SK-MEL-5 (cell line): ENCODE data around the gene VPS13C. TPM values are rescaled to one million over a fixed set of nuclear protein-coding genes. Genes with fewer than 3 reads are reported as not detected.

Experiments
- DNase-seq: peaks from one replicate; pipeline ENCODE4 v3.0.0-alpha.2; 2016; ENCODE audit warnings: low read depth, low spot score
- in situ Hi-C: cut with HindIII; loops from 2 replicates; pipeline ENCODE4 v1.10.0; 2016; ENCODE audit warnings: low sequenced_read_pairs, high pct_unique_total_duplicates, low pct_unique_long_range_greater_than_20kb
- total RNA-seq: library from RNA; depleted of rRNA; stranded (reverse); fragments of >200 nt; shearing (Covaris generic); gene quantifications from 2 replicates; pipeline ENCODE4 v1.2.3, GENCODE V29; 2014

The VPS13C gene
- total RNA-seq, 1 experiment from 2014 or later: 31.5 TPM

DNA sequence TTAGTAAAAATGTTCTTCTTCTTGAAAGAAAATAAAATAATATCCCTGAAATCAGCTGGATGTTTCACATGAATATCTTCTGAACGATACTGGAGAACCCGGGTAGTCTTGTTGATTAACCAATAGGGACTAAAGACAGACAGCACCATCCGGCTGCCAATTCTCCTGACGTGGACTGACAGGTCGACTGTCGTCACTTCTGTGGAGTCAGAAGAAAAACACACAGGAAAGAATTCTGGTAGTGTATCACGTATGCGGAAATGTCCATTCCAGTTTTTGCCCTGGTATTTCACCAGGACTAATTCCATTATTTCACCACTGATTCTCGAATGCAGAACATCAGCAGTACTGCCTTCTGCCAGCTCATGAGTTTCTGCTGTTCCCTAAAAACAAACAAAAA lies 144.6 kb downstream of the VPS13C start:
- in situ Hi-C loops: no loop called here
- no peak for DNase-seq

DNA sequence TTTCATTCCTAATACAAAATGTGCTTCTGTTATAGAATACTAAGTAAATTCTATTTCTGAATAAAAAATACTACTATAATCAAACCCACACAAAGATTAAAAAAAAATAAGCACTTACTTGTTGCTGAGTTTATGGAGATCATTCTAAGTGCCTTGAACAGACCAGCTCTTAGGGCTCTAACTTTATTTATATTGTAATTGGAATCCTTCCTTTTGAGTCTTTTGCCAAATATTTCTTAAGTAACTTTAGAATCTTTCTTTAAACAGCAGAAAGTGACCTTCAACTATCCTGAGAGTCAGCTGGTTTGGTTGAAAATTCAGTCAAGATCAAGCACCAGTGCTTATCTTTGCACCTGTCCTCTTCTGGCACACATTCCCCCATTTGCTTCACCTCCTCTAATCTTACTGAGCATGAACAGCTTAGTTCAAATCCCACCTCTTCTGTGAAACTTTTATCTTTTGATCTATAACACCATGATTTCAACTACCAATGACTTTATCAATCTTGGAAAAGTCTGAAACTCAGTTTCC lies 149.3 kb downstream of the VPS13C start:
- in situ Hi-C loops: no loop called here

DNA sequence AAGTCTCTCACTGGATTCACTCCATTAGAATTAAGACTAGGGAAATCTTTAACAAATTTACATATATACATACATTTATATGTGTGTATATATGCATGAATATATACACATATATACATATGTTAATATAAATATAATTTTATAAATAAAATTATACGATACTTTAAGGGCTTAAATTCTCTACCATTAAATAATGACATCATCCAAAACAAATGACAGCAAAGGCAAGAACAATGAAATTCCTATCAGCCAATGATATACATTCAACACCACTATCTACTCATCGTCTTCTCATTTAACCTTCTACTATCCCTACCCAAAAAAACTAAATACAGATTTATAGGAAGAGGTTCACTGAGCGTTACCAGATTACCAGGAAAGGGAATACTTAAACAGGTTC lies 152.0 kb downstream of the VPS13C start:
- in situ Hi-C loops: no loop called here

More for the DNA sequence above, 149.3 kb downstream of the VPS13C start:
- DNase-seq: no peak

DNA sequence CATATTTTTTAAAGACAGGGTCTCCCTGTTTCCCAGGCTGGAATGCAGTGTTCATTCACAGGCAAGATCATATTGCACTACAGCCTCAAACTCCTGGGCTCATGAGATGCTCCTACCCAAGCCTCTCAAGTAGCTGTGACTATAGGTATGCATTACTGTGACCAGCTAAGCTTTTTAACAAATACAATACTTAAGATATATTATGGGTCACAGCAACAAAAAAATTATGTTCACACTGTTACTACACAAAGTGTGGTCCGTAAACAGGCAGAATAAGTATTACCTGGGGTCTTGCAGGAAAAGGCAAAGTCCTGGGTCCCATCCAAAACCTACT lies 152.5 kb downstream of the VPS13C start:
- in situ Hi-C loops: no loop called here

More for the DNA sequence above, 152.0 kb downstream of the VPS13C start:
- DNase-seq: no peak

DNA sequence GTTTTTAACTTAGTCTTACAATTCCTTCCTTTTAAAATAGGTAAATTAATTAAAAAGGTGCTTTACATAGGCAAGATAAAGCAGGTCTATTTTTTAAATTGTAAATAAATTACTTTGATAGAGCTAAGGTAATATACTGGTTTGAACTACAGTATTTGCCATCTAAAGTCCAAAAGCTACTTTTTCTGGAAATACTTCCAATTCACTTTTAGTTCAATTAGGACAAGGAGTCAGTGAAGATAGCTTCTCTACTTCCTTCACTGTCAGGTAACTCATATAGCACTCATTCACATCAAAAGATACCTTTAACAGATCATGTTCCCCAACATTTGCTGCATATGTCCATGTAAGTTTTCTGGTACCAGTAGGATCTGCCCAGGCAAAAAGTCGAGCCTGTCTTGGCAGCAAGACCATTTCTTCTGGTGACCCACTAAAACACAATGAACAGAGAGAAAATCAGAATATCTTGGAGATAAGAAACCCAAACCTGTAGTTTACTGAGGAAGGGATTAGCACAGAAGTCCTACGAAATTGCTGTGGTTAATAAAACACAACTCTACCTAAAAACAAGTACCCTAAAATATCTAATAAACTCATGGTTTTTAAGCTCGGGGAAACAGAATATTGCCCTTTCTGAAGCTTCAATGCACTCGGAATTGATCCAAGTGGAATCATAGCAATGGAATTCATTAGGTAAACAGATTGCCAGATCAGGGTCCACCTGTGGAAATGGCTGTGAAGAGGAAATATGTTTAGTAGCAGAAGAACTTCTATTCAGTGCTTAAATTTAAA lies 153.1 kb downstream of the VPS13C start:
- no peak for DNase-seq
- in situ Hi-C loops: no loop called here

More for the DNA sequence above, 152.5 kb downstream of the VPS13C start:
- no peak for DNase-seq

DNA sequence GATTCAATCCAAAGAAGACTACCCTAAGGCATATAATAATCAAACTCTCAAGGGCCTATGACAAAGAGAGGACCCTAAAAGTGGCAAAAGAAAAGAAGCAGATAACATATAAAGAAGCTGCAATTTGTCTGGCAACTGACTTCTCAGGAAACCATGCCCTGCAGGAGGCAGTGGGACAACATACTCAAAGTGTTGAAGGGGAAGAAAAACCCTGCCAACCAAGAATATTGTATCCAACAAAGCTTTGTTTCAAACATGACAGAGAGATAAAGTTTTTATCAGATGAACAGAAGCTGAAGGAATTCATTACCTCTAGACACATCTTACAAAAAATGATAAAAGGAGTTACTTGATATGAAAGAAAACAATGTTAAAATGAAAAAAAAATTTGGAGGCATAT lies 167.1 kb downstream of the VPS13C start:
- DNase-seq: no peak
- in situ Hi-C loops: no loop called here

DNA sequence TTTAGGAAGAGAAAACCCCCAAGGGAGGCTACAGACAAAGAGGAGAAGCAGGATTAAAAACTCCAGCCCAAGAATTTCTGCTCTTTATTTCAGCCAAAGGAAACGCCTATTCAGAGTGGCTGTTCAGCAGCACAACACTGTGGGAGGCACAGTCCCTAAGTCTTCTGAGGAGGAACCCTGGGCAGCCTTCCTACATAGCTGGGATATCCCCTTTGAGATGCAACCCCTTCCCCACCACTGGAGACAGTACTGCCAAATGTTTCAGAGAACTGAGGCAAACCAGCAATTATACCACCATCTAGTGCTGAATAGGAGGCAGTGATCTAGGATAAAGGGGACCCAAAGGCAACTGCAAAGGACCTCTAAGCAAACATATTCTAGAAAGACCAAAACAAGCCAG lies 168.1 kb downstream of the VPS13C start:
- no peak for DNase-seq
- in situ Hi-C loops: no loop called here

DNA sequence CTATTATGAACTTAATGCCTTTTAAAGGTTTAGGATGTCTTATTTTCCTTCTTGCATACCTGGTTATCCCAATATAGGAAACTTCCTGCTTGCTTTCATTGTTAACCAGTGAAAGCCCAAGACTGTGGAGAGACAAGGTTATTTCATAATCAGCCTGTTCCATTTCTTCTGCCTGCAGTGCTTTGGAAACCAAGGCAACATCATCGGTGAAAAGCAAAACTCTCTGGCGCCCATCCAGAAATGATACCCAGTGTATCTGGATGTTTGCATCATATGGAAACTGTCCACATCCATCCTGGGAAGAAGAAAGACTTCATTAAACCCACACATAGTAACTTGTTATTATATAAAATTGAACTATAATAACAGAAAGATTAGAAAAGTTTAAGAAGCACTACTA lies 170.1 kb downstream of the VPS13C start:
- peak; percentile 7 for DNase-seq
- in situ Hi-C loops: no loop called here

DNA sequence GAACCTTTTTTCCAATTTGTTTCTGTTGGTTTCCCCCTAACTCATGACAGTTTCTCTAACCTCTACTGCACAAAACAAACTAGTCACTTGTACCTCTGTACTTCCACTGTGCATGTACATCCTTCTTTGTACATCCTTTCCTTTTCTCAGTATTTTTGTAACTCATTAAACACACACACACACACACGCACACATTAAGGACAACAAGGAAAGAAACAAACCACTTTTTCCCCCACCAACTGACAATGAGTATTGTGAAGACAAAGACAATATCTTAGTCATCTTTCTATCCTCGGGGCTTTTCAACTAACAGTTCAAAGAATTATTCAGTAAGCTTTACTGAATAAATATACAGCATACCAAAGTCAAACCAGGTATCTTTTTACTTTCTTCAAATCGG lies 170.5 kb downstream of the VPS13C start:
- in situ Hi-C loops: no loop called here
- DNase-seq: peak; percentile 14

DNA sequence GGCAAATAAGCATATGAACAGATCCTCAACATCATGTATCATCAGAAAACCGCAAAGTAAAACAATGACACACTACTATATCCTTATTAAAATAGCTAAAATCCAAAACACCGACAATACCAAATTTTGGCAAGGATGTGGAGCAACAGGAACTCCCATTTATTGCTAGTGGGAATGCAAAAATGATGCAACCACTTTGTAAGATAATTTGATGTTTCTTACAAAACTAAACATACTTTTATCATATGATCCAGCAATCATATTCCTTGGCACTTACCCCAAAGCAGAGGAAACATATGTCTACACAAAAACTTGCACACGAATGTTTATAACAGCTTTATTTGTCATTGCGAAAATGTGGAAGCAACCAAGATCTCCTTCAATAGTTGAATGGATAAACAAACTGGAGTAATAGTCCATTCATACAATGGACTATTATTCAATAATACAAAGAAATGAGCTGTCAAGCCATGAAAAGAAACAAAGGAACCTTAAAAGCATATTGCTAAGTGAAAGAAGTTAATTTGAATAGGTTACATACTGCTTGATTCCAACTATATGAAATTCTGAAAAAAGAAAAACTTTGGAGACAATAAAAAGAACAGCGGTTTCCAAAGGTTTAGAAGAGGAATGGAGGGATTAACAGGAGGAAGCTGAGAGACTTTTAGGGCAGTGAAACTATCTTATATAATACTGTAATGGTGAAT lies 172.0 kb downstream of the VPS13C start:
- in situ Hi-C loops: no loop called here
- no peak for DNase-seq

DNA sequence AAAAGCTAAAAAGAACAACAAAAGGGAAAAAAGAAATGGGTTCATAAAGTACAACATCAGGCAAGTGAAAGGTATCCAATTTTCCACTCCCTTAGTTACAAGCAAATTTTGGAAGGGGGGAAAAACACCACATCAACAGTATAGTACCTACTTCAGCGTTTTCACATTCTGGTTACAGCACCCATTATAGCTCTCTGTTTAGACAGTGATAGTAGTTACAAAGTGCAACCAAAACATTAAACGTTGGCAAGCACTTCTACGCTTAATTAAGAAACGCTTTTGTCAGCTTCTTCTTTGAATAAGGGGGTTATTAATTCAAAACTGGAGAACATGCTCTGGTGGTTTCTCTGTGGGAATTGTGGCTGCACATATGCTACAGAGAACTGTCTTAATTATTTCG lies 180.2 kb downstream of the VPS13C start:
- in situ Hi-C loops: no loop called here

DNA sequence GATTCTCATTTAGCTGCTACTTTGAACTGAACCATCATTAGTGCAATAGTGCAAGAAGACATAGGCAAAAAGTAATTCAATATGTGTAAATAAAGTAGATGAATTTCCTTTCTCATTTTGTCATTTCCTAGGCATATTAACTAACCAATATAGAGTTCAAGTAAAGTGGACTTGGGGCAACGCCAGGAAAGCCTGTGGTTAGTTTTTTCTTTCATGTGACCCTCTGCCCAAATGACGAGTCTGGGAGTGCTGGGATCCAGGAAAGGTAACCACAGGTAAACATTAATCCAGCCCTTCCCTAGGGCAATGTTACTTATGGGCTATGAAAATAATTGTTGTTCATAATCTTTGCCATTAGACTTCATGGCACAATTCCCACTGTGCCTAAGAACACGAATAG lies 181.0 kb downstream of the VPS13C start:
- in situ Hi-C loops: no loop called here
- DNase-seq: no peak

More for the DNA sequence above, 180.2 kb downstream of the VPS13C start:
- DNase-seq: no peak

DNA sequence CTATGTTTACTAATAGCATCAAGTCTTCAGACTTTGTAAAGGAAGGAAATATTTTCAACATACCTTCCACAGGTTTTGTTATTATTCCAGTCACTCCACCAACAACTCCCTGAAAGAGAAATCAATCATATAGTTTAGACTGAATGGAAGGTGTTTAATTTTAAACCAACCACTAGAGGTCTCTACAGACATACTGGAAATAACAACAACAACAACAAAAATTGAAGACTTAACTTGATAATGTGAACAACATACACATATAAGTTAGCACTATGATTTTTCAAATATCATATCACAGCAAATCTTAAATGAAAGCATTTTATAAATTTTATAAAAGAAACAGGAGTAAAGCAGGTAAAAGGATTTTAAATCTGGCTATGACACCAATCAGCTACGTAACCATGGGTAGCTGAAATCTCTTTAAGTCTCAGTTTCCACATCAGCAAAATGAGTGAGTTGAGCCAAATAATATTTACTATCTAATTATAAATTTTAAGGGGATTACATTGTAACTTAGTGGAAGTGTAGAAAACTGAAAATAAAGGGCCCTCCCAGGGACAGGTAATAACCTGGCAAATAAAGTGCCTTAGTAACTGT lies 188.2 kb downstream of the VPS13C start:
- DNase-seq: peak; percentile 51
- in situ Hi-C loops: no loop called here

DNA sequence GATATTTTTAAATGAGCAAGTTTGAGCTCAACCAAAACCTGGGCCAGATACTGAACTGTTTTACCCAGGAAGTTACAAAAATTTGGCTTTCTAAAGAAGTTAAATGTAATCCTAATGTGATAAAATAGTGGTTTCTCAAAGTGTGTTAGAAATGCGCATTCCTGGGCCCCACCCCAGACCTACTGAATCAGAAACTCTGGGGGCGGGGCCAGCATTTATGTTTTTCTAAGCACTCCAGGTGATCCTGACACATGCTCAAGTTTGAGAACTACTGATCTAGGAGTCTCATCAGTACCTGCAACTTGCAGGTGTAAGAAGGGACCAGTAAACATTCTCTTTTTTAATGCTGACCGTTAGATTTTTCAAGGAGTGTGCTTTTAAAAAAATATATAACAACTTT lies 190.6 kb downstream of the VPS13C start:
- DNase-seq: no peak
- in situ Hi-C loops: no loop called here

DNA sequence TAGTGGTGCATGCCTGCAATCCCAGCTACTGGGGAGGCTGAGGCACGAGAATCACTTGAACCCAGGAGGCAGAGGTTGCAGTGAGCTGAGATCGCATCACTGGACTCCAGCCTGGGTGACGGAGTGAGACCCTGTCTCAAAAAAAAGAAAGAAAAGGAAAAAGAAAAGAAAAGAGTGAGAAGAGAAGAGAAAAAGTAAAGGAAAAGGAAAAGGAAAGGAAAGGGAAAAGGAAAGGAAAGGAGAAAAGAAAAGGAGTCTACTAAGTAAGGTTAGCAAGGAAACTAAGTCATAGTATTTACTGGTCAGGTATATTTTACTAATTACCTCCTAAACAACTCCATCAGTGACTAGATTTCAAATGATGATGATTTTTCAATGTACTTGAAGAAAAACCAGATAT lies 198.3 kb downstream of the VPS13C start:
- in situ Hi-C loops: no loop called here
- DNase-seq: no peak

DNA sequence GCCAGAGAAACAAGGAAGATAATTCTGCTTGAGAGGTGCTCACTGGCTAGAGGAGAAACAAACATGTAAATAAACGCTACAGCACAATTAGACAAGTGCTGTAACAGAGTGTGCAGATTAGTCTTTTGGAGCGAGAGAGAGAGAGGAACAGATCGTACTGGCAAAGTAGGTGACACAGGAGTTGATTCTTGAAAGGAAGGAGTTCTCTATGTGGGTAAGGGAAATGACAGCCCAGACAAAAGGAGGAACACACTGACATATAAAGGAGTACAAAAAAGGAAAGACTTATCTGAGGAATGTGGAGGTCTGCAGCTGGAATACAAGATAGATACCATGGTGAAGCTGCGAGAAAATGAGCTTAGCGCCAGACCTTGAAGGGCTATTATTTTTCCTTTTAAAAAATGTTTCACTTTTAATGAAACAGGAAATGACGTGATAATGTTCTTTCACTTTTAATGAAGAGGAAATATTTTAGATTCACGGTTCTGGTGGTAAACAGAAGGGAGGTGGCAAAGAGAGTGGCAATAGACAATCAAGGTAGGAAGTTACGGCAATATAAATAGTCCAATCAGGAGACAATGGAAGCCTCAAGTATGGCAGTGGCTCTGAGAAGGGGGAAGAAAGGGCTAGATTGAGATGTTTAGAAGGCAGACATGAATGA lies 202.9 kb downstream of the VPS13C start:
- DNase-seq: no peak
- in situ Hi-C loops: no loop called here

DNA sequence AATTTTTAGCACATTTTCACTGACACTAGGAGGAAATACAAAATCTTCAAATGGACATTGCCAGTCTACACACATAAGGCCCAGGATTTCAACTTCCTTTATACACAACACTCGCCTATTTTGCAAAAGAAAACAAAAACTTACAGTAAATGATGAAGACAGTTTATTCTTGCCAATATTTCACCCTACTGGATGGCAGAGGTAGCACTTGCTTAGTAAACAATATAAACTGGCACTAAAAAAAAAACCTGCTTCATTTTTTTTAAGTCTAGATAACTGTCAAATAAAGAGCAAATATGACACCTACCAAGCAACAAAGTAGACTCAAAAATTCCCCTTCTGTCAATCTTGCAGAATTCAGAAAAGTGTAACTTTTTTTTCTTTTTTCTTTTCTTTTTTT lies 204.0 kb downstream of the VPS13C start:
- in situ Hi-C loops: no loop called here
- no peak for DNase-seq

DNA sequence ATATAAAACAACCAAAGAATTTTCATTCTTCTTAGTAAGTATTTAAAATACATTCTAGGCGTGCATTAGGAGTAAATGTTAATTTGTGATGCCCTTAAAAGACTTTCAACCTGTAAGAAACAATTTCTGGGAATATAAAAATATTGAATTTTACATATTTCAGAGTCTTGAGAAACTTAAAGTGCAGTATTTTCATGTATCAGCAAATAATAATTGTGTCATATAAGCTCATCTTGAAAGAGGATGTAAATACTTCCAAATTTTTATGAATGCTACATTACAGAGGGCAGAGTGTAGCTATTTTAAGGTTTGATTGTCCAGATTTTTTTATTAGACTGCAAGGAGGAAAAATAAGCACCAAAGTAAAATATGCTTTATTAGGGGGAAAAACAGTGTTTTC lies 207.1 kb downstream of the VPS13C start:
- DNase-seq: no peak
- in situ Hi-C loops: no loop called here
